ENCODE measurements around the gene EHD1. TPM values are rescaled to one million over a fixed set of nuclear protein-coding genes. Genes with fewer than 3 reads are reported as not detected.

The EHD1 gene
- total RNA-seq, 1 donor from 2014 or later: 86.8 TPM

DNA sequence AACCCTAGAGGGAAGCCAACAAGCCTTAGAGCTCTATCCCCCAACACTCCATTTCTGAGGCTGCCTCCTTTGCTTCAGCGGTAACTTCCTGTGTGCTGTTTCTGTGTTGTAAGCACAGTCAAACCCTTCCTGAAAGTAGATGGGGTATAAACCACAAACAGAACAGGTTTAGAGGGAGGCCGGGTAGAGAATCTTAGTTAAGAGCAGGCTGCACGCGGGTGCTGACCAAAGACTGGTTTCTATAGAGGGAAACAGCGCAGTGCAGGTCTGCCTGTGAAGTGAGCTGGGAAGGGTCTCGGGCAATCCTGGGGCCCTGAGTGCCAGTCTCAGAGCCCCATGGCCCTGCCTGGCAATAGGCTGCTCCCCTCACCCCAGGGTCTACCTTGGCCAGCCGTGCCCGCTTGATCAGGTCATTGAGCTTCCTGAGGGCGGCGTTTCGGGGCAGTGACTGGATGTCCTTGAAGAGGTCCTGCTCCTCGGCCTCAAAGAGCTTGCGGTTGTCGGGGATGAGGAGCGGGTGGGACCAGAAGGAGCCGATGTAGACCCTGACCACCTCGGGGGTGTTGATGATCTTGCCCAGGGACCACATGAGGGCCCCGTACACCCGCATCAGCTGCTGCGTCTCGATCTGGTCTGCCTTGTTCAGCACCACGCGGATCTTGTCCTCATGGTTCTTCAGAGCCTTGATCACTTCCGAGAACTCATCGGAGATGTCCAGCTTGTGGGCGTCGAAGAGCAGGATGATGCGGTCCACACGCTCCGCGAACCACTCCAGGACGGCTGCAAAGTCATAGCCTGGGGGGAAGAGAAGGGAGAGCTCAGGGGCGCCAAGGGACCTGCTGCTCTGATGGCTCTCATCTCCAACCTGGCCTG, 18.6 kb downstream of the EHD1 start:
- DNase-seq (ENCODE audit: low spot score in 2 of 2, unreplicated experiment in 2 of 2): no peak
- peak overlapping the region; percentile 50 for H3K27ac Mint-ChIP-seq

DNA sequence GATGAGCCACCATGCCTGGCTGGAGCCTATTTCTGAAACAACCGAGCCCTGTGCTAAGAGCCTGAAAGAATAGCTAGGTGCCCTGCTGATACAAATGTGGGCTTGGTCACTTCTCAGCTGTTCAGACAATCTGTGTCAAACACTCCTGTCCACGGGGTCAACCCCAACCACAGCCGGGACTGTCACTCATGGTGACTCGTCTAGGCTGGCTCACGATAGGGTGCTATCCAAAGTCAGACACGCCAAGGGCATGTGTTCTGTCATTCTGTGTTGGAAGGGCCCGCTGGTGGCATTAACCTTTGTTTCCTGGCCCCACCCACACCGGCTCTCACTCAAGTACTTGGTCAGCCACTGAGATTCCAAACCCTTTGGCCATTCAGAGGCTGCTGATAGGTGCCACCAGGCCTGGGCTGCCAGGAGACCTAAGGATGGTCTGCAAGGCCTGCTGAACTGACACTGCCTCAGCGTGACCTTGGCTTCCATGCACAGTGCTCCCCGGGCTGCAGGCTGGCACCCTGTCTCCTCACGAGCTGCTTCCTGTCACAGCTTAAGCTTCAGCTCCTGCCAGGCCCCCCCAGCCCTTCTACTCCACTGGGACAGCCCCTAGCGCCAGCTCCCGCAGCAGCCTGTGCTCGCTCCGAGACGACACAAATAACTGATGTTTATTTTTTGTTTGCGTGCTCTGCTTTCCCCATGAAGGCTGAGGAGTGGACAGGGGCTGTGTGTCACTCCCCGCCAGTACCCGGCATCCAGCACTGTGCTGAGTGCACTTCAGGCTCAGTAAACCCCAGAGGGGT, 19.8 kb downstream of the EHD1 start:
- Mint-ChIP-seq H3K27me3 (ENCODE audit: low read depth) (no peaks in the 10 kb centered on the region), H3K4me3 (no peak overlapping the region), H3K9me3 (no peaks in the 10 kb centered on the region), H3K36me3 (peaks cover 12% of the 10 kb centered on the region), H3K27ac (no peak overlapping the region), H3K4me1 (peaks cover 14% of the 10 kb centered on the region)
- no peak for DNase-seq (ENCODE audit: low spot score in 2 of 2, unreplicated experiment in 2 of 2)
- TF ChIP-seq, protein P1, sequence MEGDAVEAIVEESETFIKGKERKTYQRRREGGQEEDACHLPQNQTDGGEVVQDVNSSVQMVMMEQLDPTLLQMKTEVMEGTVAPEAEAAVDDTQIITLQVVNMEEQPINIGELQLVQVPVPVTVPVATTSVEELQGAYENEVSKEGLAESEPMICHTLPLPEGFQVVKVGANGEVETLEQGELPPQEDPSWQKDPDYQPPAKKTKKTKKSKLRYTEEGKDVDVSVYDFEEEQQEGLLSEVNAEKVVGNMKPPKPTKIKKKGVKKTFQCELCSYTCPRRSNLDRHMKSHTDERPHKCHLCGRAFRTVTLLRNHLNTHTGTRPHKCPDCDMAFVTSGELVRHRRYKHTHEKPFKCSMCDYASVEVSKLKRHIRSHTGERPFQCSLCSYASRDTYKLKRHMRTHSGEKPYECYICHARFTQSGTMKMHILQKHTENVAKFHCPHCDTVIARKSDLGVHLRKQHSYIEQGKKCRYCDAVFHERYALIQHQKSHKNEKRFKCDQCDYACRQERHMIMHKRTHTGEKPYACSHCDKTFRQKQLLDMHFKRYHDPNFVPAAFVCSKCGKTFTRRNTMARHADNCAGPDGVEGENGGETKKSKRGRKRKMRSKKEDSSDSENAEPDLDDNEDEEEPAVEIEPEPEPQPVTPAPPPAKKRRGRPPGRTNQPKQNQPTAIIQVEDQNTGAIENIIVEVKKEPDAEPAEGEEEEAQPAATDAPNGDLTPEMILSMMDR (IDR thresholded peaks at IDR 0.05; ENCODE audit: unreplicated experiment): no peak

More for the DNA sequence above, 18.6 kb downstream of the EHD1 start:
- Mint-ChIP-seq H3K4me3 (no peak overlapping the region), H3K27me3 (ENCODE audit: low read depth) (no peaks in the 10 kb centered on the region), H3K4me1 (peaks cover 25% of the 10 kb centered on the region), H3K36me3 (peaks cover 11% of the 10 kb centered on the region), H3K9me3 (no peaks in the 10 kb centered on the region)
- TF ChIP-seq, protein P1 (IDR thresholded peaks at IDR 0.05; ENCODE audit: unreplicated experiment): no peak

DNA sequence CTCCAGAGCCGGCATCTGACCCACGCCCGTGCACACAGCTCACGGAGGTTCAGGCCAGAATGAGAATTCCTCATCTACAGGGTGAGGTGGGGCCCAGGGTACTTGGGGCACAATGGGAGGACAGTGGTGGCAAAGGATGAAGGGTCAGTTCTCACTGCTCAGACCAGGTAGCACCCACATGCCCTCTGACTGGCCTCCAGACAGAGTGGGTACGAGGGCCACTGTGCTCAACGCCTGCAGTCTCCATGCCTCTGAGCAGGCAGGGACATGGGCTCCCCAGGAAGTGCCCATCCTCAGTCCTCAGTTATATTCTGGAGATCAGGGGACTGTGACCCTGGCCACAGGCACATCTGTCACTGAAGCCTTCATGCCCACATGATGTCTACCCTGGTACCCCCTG, 20.9 kb downstream of the EHD1 start:
- H3K4me3 Mint-ChIP-seq: no peak overlapping the region
- H3K9me3 Mint-ChIP-seq: no peaks in the 10 kb centered on the region
- no peak overlapping the region for H3K27ac Mint-ChIP-seq
- TF ChIP-seq, protein P1 (IDR thresholded peaks at IDR 0.05; ENCODE audit: unreplicated experiment): no peak
- H3K36me3 Mint-ChIP-seq: peaks cover 12% of the 10 kb centered on the region
- no peaks in the 10 kb centered on the region for H3K27me3 Mint-ChIP-seq (ENCODE audit: low read depth)
- H3K4me1 Mint-ChIP-seq: peaks cover 2% of the 10 kb centered on the region
- DNase-seq (ENCODE audit: low spot score in 2 of 2, unreplicated experiment in 2 of 2): no peak

DNA sequence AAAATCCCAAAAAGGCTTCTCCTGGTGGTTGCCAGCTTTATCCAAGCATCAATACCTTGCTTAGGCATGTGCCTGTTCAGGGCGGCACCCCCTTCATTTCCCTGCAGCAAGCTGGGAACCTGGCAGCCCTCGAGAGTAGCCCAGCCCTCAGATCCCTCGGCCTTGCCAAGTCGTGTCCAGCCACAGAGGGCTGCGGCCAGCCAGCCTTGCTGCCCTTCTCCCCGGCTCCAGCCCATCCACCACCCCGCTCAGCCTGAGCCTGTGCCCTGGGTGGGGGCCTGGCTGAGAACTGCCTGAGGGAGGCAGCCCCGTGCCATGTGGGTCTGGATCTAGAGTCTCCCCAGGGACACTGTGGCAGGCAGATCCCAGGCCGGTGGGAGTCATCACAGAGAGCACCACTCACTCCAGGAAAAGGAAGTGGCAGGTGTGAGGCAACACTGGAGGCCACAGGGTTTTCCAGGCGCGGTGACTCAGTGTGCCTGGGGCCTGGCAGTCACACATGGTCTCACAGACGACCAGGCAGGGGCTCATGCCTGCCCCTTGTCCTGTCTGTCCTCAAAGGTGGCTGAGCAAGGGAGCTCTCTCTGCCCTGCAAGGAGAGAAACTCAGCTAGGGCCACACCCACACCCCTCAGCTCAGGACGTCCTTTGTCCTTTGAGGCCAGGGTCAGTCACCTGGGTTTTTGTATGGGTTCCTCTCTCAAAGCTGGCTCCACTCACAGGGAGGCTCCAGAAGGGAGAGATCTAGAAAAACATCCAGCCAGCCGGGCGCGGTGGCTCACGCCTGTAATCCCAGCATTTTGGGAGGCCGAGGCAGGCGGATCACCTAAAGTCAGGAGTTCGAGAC, 21.8 kb downstream of the EHD1 start:
- DNase-seq (ENCODE audit: low spot score in 2 of 2, unreplicated experiment in 2 of 2): no peak
- Mint-ChIP-seq H3K27ac (no peak overlapping the region), H3K36me3 (peaks cover 12% of the 10 kb centered on the region), H3K27me3 (ENCODE audit: low read depth) (no peaks in the 10 kb centered on the region), H3K9me3 (no peaks in the 10 kb centered on the region), H3K4me3 (no peak overlapping the region), H3K4me1 (peaks cover 1% of the 10 kb centered on the region)
- TF ChIP-seq, protein P1 (IDR thresholded peaks at IDR 0.05; ENCODE audit: unreplicated experiment): no peak

DNA sequence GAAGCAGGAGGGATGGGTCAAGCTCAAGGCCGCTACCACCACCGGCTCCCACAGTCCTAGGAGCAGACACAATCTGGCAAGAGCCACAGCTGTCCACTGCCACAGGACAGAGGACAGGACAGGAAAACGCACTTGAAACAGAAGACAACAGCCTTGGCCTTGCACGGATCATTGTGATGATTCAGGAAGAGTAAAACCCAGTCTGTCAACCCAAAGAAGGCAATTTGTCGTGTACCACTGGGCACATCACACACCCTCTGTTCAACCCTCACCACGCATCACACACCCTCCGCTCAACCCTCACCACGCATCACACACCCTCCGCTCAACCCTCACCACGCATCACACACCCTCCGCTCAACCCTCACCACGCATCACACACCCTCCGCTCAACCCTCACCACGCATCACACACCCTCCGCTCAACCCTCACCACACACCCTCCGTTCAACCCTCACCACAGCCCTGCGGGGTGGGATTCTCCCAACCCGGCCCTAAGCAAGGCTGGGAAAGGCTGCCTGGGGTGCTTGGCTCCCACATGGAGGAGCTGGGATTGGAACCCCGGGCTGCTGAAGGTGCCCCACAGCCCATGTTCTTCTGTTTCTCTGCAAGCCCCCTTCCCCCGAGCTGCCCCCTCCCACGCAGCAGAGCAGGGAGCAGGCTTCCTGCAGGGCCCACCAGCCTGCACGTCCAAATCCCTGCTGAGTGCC, 22.7 kb downstream of the EHD1 start:
- Mint-ChIP-seq H3K4me1 (peaks cover 1% of the 10 kb centered on the region), H3K27me3 (ENCODE audit: low read depth) (no peaks in the 10 kb centered on the region), H3K4me3 (no peak overlapping the region), H3K36me3 (peaks cover 12% of the 10 kb centered on the region), H3K27ac (peak overlapping the region; percentile 39), H3K9me3 (no peaks in the 10 kb centered on the region)
- TF ChIP-seq, protein P1 (IDR thresholded peaks at IDR 0.05; ENCODE audit: unreplicated experiment): no peak
- no peak for DNase-seq (ENCODE audit: low spot score in 2 of 2, unreplicated experiment in 2 of 2)

Data from mesothelial cell of epicardium (in vitro differentiated cells).